Keratinocyte (primary cell): Measurements from ENCODE around the gene HYAL4. TPM values are rescaled to one million over a fixed set of nuclear protein-coding genes. Genes with fewer than 3 reads are reported as not detected.

Experiments used
- DNase-seq: peaks from one replicate; pipeline ENCODE4 v3.0.0-alpha.2; 2011; ENCODE audit warnings: low read depth, missing footprints, low spot score
- FAIRE-seq: peaks from 2 replicates; lab custom pipeline; 2011; peaks lifted over from hg19 to GRCh38; lab: Jason Lieb, UNC
- H2AFZ ChIP-seq: 2 replicates; pipeline ENCODE4 v1.6.0; 2012; ENCODE audit warnings: low read length, control low read depth, inconsistent platforms; ENCODE audit not compliant: control insufficient read depth
- H3K27ac ChIP-seq: 2 replicates; pipeline ENCODE4 v1.5.1; 2011; ENCODE audit warnings: low read length; ENCODE audit not compliant: control insufficient read depth, insufficient read depth
- H3K27me3 ChIP-seq: 3 replicates; pipeline ENCODE4 v1.6.0; 2011; ENCODE audit warnings: low read length; ENCODE audit not compliant: control insufficient read depth, insufficient read depth; ENCODE audit errors: extremely low read depth
- H3K36me3 ChIP-seq, 2 experiments: 2 replicates in 1 of 2; 3 replicates in 1 of 2; pipeline ENCODE4 v1.5.1; 2011; ENCODE audit warnings: low read length in 2 of 2, mild to moderate bottlenecking in 1 of 2; ENCODE audit not compliant: control insufficient read depth in 2 of 2, insufficient read depth in 2 of 2; ENCODE audit errors: extremely low read depth in 1 of 2
- H3K4me1 ChIP-seq: 3 replicates; pipeline ENCODE4 v1.5.1; 2011; ENCODE audit warnings: low read length; ENCODE audit not compliant: control insufficient read depth, insufficient read depth; ENCODE audit errors: extremely low read depth
- H3K4me2 ChIP-seq: 3 replicates; pipeline ENCODE4 v1.6.0; 2011; ENCODE audit warnings: low read depth, low read length; ENCODE audit not compliant: control insufficient read depth, insufficient read depth; ENCODE audit errors: extremely low read depth
- H3K4me3 ChIP-seq, 3 experiments: fragments of 200-600 bp in 1 of 3; sonication (generic) in 1 of 3; 2 replicates in 2 of 3; 3 replicates in 1 of 3; pipeline ENCODE4 v1.5.1; 2011 to 2016; ENCODE audit warnings: low read length in 3 of 3, mild to moderate bottlenecking in 3 of 3, control low read depth in 2 of 3, inconsistent platforms in 1 of 3, low read depth in 1 of 3, mixed read lengths in 1 of 3, mixed run types in 1 of 3, moderate library complexity in 1 of 3; ENCODE audit not compliant: control insufficient read depth in 2 of 3, insufficient read depth in 2 of 3; ENCODE audit errors: extremely low read depth in 1 of 3
- H3K79me2 ChIP-seq: 2 replicates; pipeline ENCODE4 v1.6.0; 2012; ENCODE audit warnings: low read length; ENCODE audit not compliant: control insufficient read depth, insufficient read depth
- H3K9ac ChIP-seq: 3 replicates; pipeline ENCODE4 v1.6.0; 2011; ENCODE audit warnings: low read length; ENCODE audit not compliant: control insufficient read depth, insufficient read depth; ENCODE audit errors: extremely low read depth
- H3K9me1 ChIP-seq: 3 replicates; pipeline ENCODE4 v1.6.0; 2011; ENCODE audit warnings: low read length; ENCODE audit not compliant: control insufficient read depth, insufficient read depth; ENCODE audit errors: extremely low read depth
- H3K9me3 ChIP-seq: 2 replicates; pipeline ENCODE4 v1.5.1; 2012; ENCODE audit warnings: low read depth, low read length; ENCODE audit not compliant: control insufficient read depth
- H4K20me1 ChIP-seq: 3 replicates; pipeline ENCODE4 v1.6.0; 2011; ENCODE audit warnings: low read length; ENCODE audit not compliant: control insufficient read depth, insufficient read depth; ENCODE audit errors: extremely low read depth
- EZH2 ChIP-seq: IDR thresholded peaks from one replicate; pipeline ENCODE4 v1.6.1; 2012; ENCODE audit warnings: inconsistent platforms, mild to moderate bottlenecking, low read length, moderate library complexity
- dilution Hi-C: fragments of 300-500 bp; cut with MboI; formaldehyde crosslinking; loops from one replicate; pipeline ENCODE4 v1.7.0; 2020; ENCODE audit warnings: low sequenced_read_pairs; ENCODE audit not compliant: extremely low pct_ligation_motif_present
- polyA plus RNA-seq, 5 experiments: library from polyadenylated mRNA; depleted of rRNA in 3 of 5; stranded (reverse) in 3 of 5; stranded (forward) in 1 of 5; unstranded in 1 of 5; fragments of >200 nt; gene quantifications; 1 replicate in 1 of 5; 2 replicates in 3 of 5; 3 replicates in 1 of 5; pipeline versions ENCODE4 v1.2.1 to v1.2.3, GENCODE V29; 2011 to 2012; ENCODE audit warnings: missing spikeins in 2 of 5, low read depth in 1 of 5, low replicate concordance in 1 of 5
- TF ChIP-seq, protein P1 (sequence below), 3 experiments: IDR thresholded peaks in 1 of 3; conservative IDR thresholded peaks in 1 of 3; optimal IDR thresholded peaks in 1 of 3; 2 replicates in 2 of 3; 3 replicates in 1 of 3; pipeline versions ENCODE3 to v1.5.1; 2011; ENCODE audit warnings: low read length in 3 of 3, mild to moderate bottlenecking in 3 of 3, moderate library complexity in 2 of 3, control low read depth in 1 of 3, inconsistent platforms in 1 of 3; ENCODE audit not compliant: insufficient read depth in 2 of 3; ENCODE audit errors: extremely low read depth in 1 of 3

HYAL4 gene
- polyA plus RNA-seq, 1 donor (not counting 4 experiments of a cell fraction or from before 2014, with no cell fraction given) = 0.26 TPM

- Histone ChIP-seq H3K9me3 (no peaks in the 10 kb centered on the region), H4K20me1 (no peaks in the 10 kb centered on the region), H3K4me1 (no peaks in the 10 kb centered on the region), H3K27ac (no peak overlapping the region), H3K4me2 (no peak overlapping the region), H3K79me2 (no peaks in the 10 kb centered on the region), H3K4me3 (no peak overlapping the region), H3K36me3 (no peaks in the 10 kb centered on the region), H2AFZ (no peak overlapping the region), H3K27me3 (no peaks in the 10 kb centered on the region), H3K9ac (no peak overlapping the region), H3K9me1 (no peaks in the 10 kb centered on the region)
- FAIRE-seq (no peak), DNase-seq (no peak)
- dilution Hi-C loops = no loop called here
- TF ChIP-seq EZH2 = no peak
- TF ChIP-seq, protein P1, sequence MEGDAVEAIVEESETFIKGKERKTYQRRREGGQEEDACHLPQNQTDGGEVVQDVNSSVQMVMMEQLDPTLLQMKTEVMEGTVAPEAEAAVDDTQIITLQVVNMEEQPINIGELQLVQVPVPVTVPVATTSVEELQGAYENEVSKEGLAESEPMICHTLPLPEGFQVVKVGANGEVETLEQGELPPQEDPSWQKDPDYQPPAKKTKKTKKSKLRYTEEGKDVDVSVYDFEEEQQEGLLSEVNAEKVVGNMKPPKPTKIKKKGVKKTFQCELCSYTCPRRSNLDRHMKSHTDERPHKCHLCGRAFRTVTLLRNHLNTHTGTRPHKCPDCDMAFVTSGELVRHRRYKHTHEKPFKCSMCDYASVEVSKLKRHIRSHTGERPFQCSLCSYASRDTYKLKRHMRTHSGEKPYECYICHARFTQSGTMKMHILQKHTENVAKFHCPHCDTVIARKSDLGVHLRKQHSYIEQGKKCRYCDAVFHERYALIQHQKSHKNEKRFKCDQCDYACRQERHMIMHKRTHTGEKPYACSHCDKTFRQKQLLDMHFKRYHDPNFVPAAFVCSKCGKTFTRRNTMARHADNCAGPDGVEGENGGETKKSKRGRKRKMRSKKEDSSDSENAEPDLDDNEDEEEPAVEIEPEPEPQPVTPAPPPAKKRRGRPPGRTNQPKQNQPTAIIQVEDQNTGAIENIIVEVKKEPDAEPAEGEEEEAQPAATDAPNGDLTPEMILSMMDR (optimal IDR thresholded peaks at IDR 0.05 in 1 of 3, IDR thresholded peaks at IDR 0.05 in 1 of 3, conservative IDR thresholded peaks at IDR 0.05 in 1 of 3; ENCODE audit: extremely low read depth in 1 of 3, insufficient read depth in 2 of 3, low read length in 3 of 3) = no peak
Observed at GRCh38 chr7:123867225-123867624, 22.3 kb downstream of the HYAL4 start.

DNA sequence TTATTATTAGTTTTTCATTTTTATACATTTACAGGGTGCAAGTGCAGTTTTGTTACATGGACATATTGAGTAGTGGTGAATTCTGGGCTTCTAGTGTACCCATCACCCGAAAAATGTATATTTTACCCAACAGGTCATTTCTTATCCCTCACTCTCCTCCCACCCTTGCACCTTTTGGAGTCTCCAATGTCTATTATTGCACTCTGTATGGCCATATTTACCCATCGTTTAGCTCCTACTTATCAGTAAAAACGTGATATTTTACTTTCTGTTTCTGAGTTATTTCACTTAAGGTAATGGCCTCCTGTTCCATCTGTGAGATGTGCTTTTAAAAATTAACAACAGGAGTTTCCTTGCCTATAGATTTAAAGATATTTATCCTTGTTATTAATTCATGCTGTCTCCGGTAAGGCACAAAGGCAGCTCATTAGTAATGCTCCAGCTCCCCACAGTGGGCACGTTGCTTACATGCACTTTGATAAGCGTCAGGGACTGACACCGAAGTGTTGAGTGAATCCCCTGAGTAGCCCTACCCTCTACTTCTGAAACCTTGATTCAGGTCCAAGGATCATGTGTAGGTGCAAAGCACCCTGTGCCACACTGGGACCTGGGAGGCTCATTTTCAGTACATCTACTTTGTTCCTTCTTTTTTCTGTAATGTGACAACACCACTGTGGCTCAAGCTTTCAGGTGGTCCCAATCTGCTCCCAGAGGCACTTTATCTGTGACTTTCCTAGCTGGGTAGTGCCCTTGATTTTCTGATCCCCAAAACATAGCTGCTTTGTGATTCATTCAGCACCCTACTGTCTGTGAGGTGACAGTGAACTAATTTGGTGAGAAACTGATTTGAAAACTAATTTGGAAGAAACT lies 27.3 kb downstream of the HYAL4 start:
- H3K36me3 ChIP-seq = no peaks in the 10 kb centered on the region
- H4K20me1 ChIP-seq = no peaks in the 10 kb centered on the region
- peak overlapping the region; percentile 62 for H3K4me2 ChIP-seq
- no peaks in the 10 kb centered on the region for H3K9me3 ChIP-seq
- H3K4me3 ChIP-seq = no peak overlapping the region
- no peaks in the 10 kb centered on the region for H3K9me1 ChIP-seq
- no peak overlapping the region for H3K27ac ChIP-seq
- no peaks in the 10 kb centered on the region for H3K27me3 ChIP-seq
- dilution Hi-C loops = no loop called here
- no peaks in the 10 kb centered on the region for H3K79me2 ChIP-seq
- DNase-seq (no peak), FAIRE-seq (peak; percentile 81)
- no peaks in the 10 kb centered on the region for H3K4me1 ChIP-seq
- no peak overlapping the region for H3K9ac ChIP-seq
- H2AFZ ChIP-seq = peak overlapping the region; percentile 60
- no peak for TF ChIP-seq EZH2
- TF ChIP-seq, protein P1 (optimal IDR thresholded peaks at IDR 0.05 in 1 of 3, IDR thresholded peaks at IDR 0.05 in 1 of 3, conservative IDR thresholded peaks at IDR 0.05 in 1 of 3; ENCODE audit: extremely low read depth in 1 of 3, insufficient read depth in 2 of 3, low read length in 3 of 3) = peak; percentile 56 to 90 (median 81)
